Neural progenitor cell (in vitro differentiated cells): ENCODE results near the gene ARHGEF12.

Experiments used
- EZH2phosphoT487 ChIP-seq: fragments of 200-600 bp; sonication (generic); IDR thresholded peaks from 2 replicates; pipeline ENCODE4 v1.6.1; 2017; ENCODE audit warnings: antibody characterized with exemption
- TF ChIP-seq, protein P1 (sequence below): fragments of 200-600 bp; sonication (generic); IDR thresholded peaks from 2 replicates; pipeline ENCODE4 v1.5.1; 2017; ENCODE audit warnings: antibody characterized with exemption, mild to moderate bottlenecking

DNA sequence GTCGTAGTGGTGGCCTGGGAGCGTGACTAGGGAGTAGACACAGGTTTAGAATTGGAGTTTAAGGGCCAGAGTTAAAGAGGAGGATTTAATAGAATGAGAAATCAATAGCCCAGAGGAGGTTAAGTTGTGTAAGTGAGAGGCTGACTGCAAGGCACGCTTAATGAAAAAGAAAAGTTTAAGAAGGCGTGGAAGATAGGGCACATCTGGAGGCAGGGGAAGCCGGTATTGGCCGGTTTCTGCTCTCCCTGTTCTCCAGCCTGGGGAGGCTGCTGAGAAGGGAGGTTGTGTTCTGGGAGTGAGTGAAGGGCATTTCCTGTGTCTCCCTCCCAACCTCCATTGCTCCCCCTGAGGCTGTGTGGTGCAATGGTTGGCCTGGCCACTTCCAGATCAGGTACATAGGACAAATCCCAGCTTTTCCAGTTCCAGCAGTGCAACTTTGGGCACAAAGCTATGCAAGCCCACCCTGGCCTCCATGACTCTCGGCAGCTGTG lies 181.6 kb downstream of the ARHGEF12 start:
- TF ChIP-seq EZH2phosphoT487: no peak
- TF ChIP-seq, protein P1, sequence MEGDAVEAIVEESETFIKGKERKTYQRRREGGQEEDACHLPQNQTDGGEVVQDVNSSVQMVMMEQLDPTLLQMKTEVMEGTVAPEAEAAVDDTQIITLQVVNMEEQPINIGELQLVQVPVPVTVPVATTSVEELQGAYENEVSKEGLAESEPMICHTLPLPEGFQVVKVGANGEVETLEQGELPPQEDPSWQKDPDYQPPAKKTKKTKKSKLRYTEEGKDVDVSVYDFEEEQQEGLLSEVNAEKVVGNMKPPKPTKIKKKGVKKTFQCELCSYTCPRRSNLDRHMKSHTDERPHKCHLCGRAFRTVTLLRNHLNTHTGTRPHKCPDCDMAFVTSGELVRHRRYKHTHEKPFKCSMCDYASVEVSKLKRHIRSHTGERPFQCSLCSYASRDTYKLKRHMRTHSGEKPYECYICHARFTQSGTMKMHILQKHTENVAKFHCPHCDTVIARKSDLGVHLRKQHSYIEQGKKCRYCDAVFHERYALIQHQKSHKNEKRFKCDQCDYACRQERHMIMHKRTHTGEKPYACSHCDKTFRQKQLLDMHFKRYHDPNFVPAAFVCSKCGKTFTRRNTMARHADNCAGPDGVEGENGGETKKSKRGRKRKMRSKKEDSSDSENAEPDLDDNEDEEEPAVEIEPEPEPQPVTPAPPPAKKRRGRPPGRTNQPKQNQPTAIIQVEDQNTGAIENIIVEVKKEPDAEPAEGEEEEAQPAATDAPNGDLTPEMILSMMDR: no peak
